Erythroblast (primary cell): ENCODE results near the gene GRIK2.

ENCODE experiments used
- GATA1 ChIP-seq: IDR thresholded peaks from 2 replicates; pipeline ENCODE4 v1.6.1; 2011; ENCODE audit warnings: low read depth, mild to moderate bottlenecking, control low read depth, low read length, moderate library complexity
- POLR2A ChIP-seq: IDR thresholded peaks from 2 replicates; pipeline ENCODE4 v1.6.1; 2011; ENCODE audit warnings: mild to moderate bottlenecking, low read length

GRCh38 chr6:101352316-101352715, 41.2 kb upstream of the GRIK2 start:
- TF ChIP-seq POLR2A (no peak), GATA1 (no peak)
